Retina (tissue), 1 donor: ENCODE data around the gene COL4A1.

Experiments used
- DNase-seq: peaks from one replicate; pipeline ENCODE4 v3.0.0-alpha.2; 2016

The COL4A1 gene

GRCh38 chr13:110271313-110271712, 35.6 kb downstream of the COL4A1 start:
- no peak for DNase-seq

GRCh38 chr13:110270507-110270906, 36.5 kb downstream of the COL4A1 start:
- no peak for DNase-seq

GRCh38 chr13:110269509-110270185, 37.3 kb downstream of the COL4A1 start:
- no peak for DNase-seq

GRCh38 chr13:110268576-110269185, 38.3 kb downstream of the COL4A1 start:
- no peak for DNase-seq

GRCh38 chr13:110268061-110268460, 38.9 kb downstream of the COL4A1 start:
- DNase-seq: no peak

GRCh38 chr13:110266983-110267382, 40.0 kb downstream of the COL4A1 start:
- peak; percentile 39 for DNase-seq

GRCh38 chr13:110266431-110266809, 40.5 kb downstream of the COL4A1 start:
- no peak for DNase-seq

- no peak for DNase-seq
These were observed 41.1 kb downstream of the COL4A1 start for GRCh38 chr13:110265682-110266430.

- DNase-seq: peak; percentile 26
These were observed 41.6 kb downstream of the COL4A1 start for GRCh38 chr13:110265341-110265681.

GRCh38 chr13:110264685-110265275, 42.2 kb downstream of the COL4A1 start:
- peak; percentile 30 for DNase-seq

GRCh38 chr13:110263888-110264287, 43.1 kb downstream of the COL4A1 start:
- DNase-seq: no peak

- no peak for DNase-seq
These were observed 43.6 kb downstream of the COL4A1 start for GRCh38 chr13:110263404-110263803.

- DNase-seq: no peak
These were observed 44.3 kb downstream of the COL4A1 start for GRCh38 chr13:110262508-110263291.

- DNase-seq: no peak
These were observed 44.9 kb downstream of the COL4A1 start for GRCh38 chr13:110262082-110262436.

- DNase-seq: no peak
These were observed 45.5 kb downstream of the COL4A1 start for GRCh38 chr13:110261166-110262081.

- DNase-seq: no peak
These were observed 47.3 kb downstream of the COL4A1 start for GRCh38 chr13:110259651-110260050.

GRCh38 chr13:110258876-110259631, 47.9 kb downstream of the COL4A1 start:
- DNase-seq: no peak

- no peak for DNase-seq
These were observed 49.5 kb downstream of the COL4A1 start for GRCh38 chr13:110257408-110257807.

GRCh38 chr13:110256126-110256905, 50.6 kb downstream of the COL4A1 start:
- DNase-seq: no peak
